Esophagus muscularis mucosa (tissue), 4 donors: ENCODE measurements around the gene GATA6.

Experiments used
- EP300 ChIP-seq: sonication (generic); formaldehyde crosslinking; IDR thresholded peaks from one replicate; pipeline ENCODE4 v1.6.1; 2017; ENCODE audit warnings: antibody characterized with exemption
- POLR2AphosphoS5 ChIP-seq, 2 donors: sonication (generic); formaldehyde crosslinking; IDR thresholded peaks; one replicate each; pipeline ENCODE4 v1.6.1; 2017; ENCODE audit warnings: antibody characterized with exemption in 2 of 2
- TF ChIP-seq, protein P1 (sequence below), 3 experiments: fragments of 200-600 bp in 2 of 3; fragments of 450-650 bp in 1 of 3; sonication (generic) in 2 of 3; IDR thresholded peaks; one replicate each; pipeline ENCODE4 v1.5.1; 2017 to 2019; ENCODE audit warnings: antibody characterized with exemption in 3 of 3, mild to moderate bottlenecking in 2 of 3, moderate library complexity in 1 of 3

DNA sequence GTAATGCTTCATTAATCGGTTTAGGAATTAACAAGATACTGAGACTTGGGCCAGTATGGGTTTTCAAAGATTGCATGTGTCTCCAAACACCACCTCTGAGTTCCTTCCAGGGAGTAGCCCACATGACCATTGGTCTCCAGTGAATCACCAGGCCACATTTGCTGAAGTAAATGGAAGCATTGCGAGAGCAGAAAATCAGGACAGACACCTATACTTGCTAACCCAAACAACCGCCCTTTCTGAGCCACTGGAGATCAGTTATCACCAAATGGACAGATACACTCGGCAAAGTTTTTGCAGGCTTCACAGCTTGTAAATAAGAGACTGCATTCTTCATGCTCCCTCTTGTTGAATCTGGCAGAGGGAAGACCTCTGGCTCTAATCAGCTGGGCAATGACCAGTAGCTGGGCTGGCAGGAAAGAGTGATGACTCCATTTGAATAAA lies 40.9 kb downstream of the GATA6 start:
- TF ChIP-seq POLR2AphosphoS5 (IDR thresholded peaks at IDR 0.05) = no peak
- TF ChIP-seq, protein P1, sequence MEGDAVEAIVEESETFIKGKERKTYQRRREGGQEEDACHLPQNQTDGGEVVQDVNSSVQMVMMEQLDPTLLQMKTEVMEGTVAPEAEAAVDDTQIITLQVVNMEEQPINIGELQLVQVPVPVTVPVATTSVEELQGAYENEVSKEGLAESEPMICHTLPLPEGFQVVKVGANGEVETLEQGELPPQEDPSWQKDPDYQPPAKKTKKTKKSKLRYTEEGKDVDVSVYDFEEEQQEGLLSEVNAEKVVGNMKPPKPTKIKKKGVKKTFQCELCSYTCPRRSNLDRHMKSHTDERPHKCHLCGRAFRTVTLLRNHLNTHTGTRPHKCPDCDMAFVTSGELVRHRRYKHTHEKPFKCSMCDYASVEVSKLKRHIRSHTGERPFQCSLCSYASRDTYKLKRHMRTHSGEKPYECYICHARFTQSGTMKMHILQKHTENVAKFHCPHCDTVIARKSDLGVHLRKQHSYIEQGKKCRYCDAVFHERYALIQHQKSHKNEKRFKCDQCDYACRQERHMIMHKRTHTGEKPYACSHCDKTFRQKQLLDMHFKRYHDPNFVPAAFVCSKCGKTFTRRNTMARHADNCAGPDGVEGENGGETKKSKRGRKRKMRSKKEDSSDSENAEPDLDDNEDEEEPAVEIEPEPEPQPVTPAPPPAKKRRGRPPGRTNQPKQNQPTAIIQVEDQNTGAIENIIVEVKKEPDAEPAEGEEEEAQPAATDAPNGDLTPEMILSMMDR (IDR thresholded peaks at IDR 0.05) = no peak
- TF ChIP-seq EP300 = no peak
